ENCODE measurements around the gene SPSB1.
A peak's percentile ranks its signal among the peaks of the same experiment; 100 is the strongest.

The SPSB1 gene

GRCh38 chr1:9317072-9317471 lies 24.4 kb downstream of the SPSB1 start:
- Histone ChIP-seq H3K4me1 (ENCODE audit: control insufficient read depth, insufficient read depth, low read length) (no peaks in the 10 kb centered on the region; the same call in 1 of the 2 replicates), H3K9me3 (ENCODE audit: control insufficient read depth, insufficient read depth, low read depth, low read length) (no peaks in the 10 kb centered on the region), H3K4me3 (ENCODE audit: low read depth, low read length) (no peak overlapping the region), H3K27ac (ENCODE audit: extremely low read depth, low read depth, low read length) (no peak overlapping the region), H3K36me3 (ENCODE audit: control insufficient read depth in 2 of 2, insufficient read depth in 1 of 2, low read length in 2 of 2) (peaks cover 0 to 3% of the 10 kb centered on the region in 2 experiments; a peak in 1 of 3 replicates)
- CTCF ChIA-PET, result interaction anchor here (0.6 kb wide), 3 partner anchors 138 to 502 kb away, joined by 3 read pairs; no protein-coding TSS in a partner anchor
- TF ChIP-seq ZNF184 (tag by site-specific recombination; IDR thresholded peaks at IDR 0.05) (no peak), ZNF248 (tag by site-specific recombination; IDR thresholded peaks at IDR 0.05) (no peak), ZNF664 (tag by site-specific recombination; IDR thresholded peaks at IDR 0.05) (peak; percentile 94), ZBTB17 (tag by site-specific recombination; IDR thresholded peaks at IDR 0.05) (no peak)
- POLR2A ChIA-PET, result no interaction called here

DNA sequence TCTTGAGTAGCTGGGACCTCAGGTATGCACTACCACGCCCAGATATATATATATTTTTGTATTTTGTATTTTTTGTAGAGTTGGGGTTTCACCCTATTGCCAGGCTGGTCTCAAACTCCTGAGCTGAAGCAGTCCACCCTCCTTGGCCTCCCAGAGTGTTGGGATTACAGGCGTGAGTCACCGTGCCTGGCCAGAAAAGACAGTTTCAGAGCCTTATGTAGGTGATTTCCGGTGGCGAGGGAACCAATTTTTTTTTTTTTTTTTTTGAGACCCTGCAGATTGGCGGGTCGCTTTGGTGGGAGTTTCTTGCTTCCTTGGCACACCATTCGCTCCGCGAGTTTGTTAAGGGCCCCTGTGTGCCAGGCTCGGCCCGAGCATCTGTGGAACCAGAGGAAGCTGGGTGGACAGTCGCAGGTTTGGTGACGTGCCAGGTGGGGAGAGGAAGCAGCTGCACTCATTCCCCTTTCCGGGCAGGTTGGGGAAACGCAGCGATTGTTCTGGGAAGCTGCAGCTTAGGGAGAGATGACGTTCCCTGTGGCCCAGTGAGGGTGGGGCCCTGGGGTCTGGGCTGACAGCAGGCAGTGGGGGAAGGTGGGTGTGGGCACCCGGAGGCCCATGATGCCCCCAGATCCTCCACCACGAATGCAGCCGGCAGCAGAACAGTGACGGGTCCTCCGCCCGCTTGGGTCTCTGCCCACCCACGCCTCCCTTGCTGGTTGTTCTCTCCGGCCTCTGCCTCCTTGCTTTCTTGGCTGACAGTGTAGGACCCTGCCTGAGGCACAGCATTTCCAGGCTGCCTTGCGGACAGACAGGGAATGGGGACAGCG lies 25.1 kb downstream of the SPSB1 start:
- ChIA-PET POLR2A (no interaction called here), CTCF (interaction anchor here (0.6 kb wide), 4 partner anchors 50 to 501 kb away, joined by 3 read pairs; no protein-coding TSS in a partner anchor)
- Histone ChIP-seq H3K36me3 (ENCODE audit: control insufficient read depth in 2 of 2, insufficient read depth in 1 of 2, low read length in 2 of 2) (peaks cover 0 to 3% of the 10 kb centered on the region in 2 experiments; a peak in 1 of 3 replicates), H3K27ac (ENCODE audit: extremely low read depth, low read depth, low read length) (no peak overlapping the region), H3K4me3 (ENCODE audit: low read depth, low read length) (no peak overlapping the region), H3K4me1 (ENCODE audit: control insufficient read depth, insufficient read depth, low read length) (no peaks in the 10 kb centered on the region; the same call in 1 of the 2 replicates), H3K9me3 (ENCODE audit: control insufficient read depth, insufficient read depth, low read depth, low read length) (no peaks in the 10 kb centered on the region)
- TF ChIP-seq HOXD13 (CRISPR knock-in tag; IDR thresholded peaks at IDR 0.05; ENCODE audit: borderline replicate concordance) (no peak), GLIS1 (tag by site-specific recombination; IDR thresholded peaks at IDR 0.05) (peak; percentile 14; the same call in 1 of the 2 replicates), ZNF747 (tag by site-specific recombination; IDR thresholded peaks at IDR 0.05) (no peak), ZNF24 (tag by site-specific recombination; IDR thresholded peaks at IDR 0.05) (no peak), ZFHX2 (tag by site-specific recombination; conservative IDR thresholded peaks at IDR 0.05) (peak; percentile 89), EGR2 (tag by site-specific recombination; IDR thresholded peaks at IDR 0.05; ENCODE audit: low read depth) (peak; percentile 84)

DNA sequence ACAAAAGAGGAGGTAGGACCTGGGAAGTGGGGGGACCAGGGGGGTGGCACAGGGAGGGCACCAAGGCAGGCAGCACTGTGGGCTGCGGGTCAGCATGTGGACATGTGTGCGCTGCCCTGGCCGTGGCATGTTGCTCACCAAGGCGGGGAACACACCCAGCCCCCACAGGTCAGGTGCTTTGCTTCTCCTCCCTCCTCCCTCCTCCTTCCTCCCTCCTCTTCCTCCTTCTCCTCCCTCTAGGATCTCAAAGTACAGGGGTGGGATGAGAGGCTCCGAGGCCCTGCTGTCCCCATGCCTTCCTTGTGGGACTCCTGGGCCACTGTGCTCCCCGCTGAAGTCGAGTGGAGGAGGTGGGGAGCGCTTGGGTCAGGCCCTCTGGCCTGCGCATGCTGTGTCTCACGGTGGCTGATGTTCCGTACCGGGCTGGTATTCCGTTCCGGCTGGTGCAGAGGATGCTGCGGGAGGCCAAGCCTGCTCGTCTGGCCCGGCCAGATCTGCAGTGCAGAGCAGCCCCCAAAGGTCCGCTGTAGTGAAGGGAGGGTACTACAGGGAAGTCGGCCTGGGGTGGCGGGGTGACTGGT lies 26.6 kb downstream of the SPSB1 start:
- H3K36me3 ChIP-seq (ENCODE audit: control insufficient read depth in 2 of 2, insufficient read depth in 1 of 2, low read length in 2 of 2), result peaks cover 0 to 3% of the 10 kb centered on the region in 2 experiments; a peak in 1 of 3 replicates
- ChIA-PET CTCF (no interaction called here), POLR2A (no interaction called here)
- H3K4me1 ChIP-seq (ENCODE audit: control insufficient read depth, insufficient read depth, low read length), result no peaks in the 10 kb centered on the region; the same call in 1 of the 2 replicates
- no peak overlapping the region for H3K27ac ChIP-seq (ENCODE audit: extremely low read depth, low read depth, low read length)
- H3K9me3 ChIP-seq (ENCODE audit: control insufficient read depth, insufficient read depth, low read depth, low read length), result no peaks in the 10 kb centered on the region
- no peak overlapping the region for H3K4me3 ChIP-seq (ENCODE audit: low read depth, low read length)
- TF ChIP-seq ZNF596 (tag by site-specific recombination; IDR thresholded peaks at IDR 0.05), result no peak
- TF ChIP-seq, protein P1, sequence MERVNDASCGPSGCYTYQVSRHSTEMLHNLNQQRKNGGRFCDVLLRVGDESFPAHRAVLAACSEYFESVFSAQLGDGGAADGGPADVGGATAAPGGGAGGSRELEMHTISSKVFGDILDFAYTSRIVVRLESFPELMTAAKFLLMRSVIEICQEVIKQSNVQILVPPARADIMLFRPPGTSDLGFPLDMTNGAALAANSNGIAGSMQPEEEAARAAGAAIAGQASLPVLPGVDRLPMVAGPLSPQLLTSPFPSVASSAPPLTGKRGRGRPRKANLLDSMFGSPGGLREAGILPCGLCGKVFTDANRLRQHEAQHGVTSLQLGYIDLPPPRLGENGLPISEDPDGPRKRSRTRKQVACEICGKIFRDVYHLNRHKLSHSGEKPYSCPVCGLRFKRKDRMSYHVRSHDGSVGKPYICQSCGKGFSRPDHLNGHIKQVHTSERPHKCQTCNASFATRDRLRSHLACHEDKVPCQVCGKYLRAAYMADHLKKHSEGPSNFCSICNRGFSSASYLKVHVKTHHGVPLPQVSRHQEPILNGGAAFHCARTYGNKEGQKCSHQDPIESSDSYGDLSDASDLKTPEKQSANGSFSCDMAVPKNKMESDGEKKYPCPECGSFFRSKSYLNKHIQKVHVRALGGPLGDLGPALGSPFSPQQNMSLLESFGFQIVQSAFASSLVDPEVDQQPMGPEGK (tag by site-specific recombination; IDR thresholded peaks at IDR 0.05), result 0 out of 2 replicates have a peak, but pooled peaks have one; percentile 23
- TF ChIP-seq ZNF341 (tag by site-specific recombination; IDR thresholded peaks at IDR 0.05; ENCODE audit: low read depth), result no peak
- peak; percentile 93 for TF ChIP-seq ZNF600 (tag by site-specific recombination; IDR thresholded peaks at IDR 0.05)
- TF ChIP-seq ZNF48 (tag by site-specific recombination; IDR thresholded peaks at IDR 0.05), result no peak
- no peak for TF ChIP-seq ZNF792 (tag by site-specific recombination; IDR thresholded peaks at IDR 0.05)
- TF ChIP-seq, protein P2, sequence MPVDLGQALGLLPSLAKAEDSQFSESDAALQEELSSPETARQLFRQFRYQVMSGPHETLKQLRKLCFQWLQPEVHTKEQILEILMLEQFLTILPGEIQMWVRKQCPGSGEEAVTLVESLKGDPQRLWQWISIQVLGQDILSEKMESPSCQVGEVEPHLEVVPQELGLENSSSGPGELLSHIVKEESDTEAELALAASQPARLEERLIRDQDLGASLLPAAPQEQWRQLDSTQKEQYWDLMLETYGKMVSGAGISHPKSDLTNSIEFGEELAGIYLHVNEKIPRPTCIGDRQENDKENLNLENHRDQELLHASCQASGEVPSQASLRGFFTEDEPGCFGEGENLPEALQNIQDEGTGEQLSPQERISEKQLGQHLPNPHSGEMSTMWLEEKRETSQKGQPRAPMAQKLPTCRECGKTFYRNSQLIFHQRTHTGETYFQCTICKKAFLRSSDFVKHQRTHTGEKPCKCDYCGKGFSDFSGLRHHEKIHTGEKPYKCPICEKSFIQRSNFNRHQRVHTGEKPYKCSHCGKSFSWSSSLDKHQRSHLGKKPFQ (tag by site-specific recombination; IDR thresholded peaks at IDR 0.05), result no peak
- TF ChIP-seq, protein P3, sequence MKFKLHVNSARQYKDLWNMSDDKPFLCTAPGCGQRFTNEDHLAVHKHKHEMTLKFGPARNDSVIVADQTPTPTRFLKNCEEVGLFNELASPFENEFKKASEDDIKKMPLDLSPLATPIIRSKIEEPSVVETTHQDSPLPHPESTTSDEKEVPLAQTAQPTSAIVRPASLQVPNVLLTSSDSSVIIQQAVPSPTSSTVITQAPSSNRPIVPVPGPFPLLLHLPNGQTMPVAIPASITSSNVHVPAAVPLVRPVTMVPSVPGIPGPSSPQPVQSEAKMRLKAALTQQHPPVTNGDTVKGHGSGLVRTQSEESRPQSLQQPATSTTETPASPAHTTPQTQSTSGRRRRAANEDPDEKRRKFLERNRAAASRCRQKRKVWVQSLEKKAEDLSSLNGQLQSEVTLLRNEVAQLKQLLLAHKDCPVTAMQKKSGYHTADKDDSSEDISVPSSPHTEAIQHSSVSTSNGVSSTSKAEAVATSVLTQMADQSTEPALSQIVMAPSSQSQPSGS (tag by site-specific recombination; IDR thresholded peaks at IDR 0.05; ENCODE audit: low read depth), result no peak
- TF ChIP-seq SP2 (tag by site-specific recombination; IDR thresholded peaks at IDR 0.05), result no peak
- TF ChIP-seq ZNF398 (tag by site-specific recombination; IDR thresholded peaks at IDR 0.05), result peak; percentile 43; the same call in 1 of the 2 replicates
- TF ChIP-seq SP7 (tag by site-specific recombination; IDR thresholded peaks at IDR 0.05), result no peak
- TF ChIP-seq ZNF521 (tag by site-specific recombination; IDR thresholded peaks at IDR 0.05), result no peak
- TF ChIP-seq EGR2 (tag by site-specific recombination; IDR thresholded peaks at IDR 0.05; ENCODE audit: low read depth), result peak; percentile 47; the same call in 1 of the 2 replicates
